ENCODE results near the gene RAB11FIP4.
"Not testable (repeated sequence)": the region's sequence is repeated elsewhere in the genome, so short reads cannot be mapped to it uniquely, and the experiment has no call there.

RAB11FIP4 gene

GRCh38 chr17:31431852-31432658, 40.6 kb downstream of the RAB11FIP4 start:
- DNase-seq (ENCODE audit: low spot score in 2 of 2) (no peak), ATAC-seq (no peak)
- Mint-ChIP-seq H3K36me3 (no peaks in the 10 kb centered on the region), H3K4me1 (peaks cover 18% of the 10 kb centered on the region), H3K9me3 (no peaks in the 10 kb centered on the region), H3K27ac (no peak overlapping the region), H3K4me3 (no peak overlapping the region)

GRCh38 chr17:31433091-31433790, 41.8 kb downstream of the RAB11FIP4 start:
- peak; percentile 83 for ATAC-seq

DNA sequence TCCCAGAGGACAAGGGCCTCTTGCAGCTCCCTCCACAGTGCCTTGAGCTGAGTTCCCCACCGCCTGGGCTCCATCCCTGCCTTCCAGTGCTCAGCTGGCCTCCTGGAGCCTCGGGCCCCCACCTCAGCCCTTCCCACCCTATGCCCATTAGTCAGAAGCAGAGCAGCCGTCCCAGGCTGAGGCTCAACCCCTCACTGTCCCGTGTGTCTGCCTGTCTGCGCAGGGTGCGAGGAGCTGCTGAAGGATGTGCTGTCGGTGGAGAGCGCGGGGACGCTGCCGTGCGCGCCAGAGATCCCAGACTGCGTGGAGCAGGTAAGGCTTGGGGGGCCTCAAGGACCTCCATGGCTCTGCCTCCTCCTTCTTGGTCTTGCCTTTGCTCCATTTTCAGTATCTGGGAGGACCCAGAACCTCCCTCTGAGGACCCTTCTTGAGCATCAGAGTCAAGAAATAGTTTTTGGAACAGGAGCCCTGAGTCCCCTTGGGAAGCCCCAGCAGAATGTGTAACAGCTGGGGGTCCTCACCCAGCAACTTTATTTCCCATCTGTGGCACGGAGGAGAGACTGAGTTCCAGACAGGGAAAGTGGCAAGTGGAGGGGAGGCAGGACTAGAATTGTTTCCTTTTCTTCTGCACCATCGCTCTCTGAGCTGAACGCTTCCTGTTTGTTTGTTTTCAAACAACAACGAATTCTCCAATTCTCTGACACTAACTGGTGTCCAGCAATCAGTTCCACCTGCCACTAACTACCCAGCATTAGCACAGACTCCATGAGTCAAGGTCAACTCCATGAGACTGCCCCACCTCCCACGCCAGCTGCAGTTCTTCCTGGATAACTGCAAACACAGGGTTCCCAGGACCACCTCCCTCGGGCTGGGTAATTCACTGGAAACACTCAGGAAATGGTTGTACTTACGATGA, 42.6 kb downstream of the RAB11FIP4 start:
- peaks cover 24% of the 10 kb centered on the region for H3K4me1 Mint-ChIP-seq
- H3K4me3 Mint-ChIP-seq = no peak overlapping the region
- H3K27ac Mint-ChIP-seq = peak overlapping the region; percentile 54
- DNase-seq (ENCODE audit: low spot score in 2 of 2) (no peak), ATAC-seq (no peak)
- H3K36me3 Mint-ChIP-seq = no peaks in the 10 kb centered on the region
- H3K9me3 Mint-ChIP-seq = no peaks in the 10 kb centered on the region

More at GRCh38 chr17:31433091-31433790, 41.8 kb downstream of the RAB11FIP4 start:
- no peak for DNase-seq (ENCODE audit: low spot score in 2 of 2)
- Mint-ChIP-seq H3K4me3 (no peak overlapping the region), H3K9me3 (no peaks in the 10 kb centered on the region), H3K36me3 (no peaks in the 10 kb centered on the region), H3K27ac (no peak overlapping the region), H3K4me1 (peaks cover 24% of the 10 kb centered on the region)

DNA sequence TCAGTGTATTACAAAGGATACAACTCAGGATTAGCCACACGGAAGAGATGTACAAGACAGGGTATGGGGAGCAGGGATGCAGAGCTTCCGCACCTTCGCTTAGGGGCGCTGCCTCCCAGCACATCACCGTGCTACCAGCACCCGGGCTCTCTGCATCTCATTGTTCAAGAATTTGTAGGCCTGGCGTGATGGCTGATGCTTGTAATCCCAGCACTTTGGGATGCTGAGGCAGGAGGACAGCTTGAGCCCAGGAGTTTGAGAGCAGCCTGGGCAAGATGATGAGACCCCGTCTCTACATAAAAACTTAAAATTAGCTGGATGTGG, 43.2 kb downstream of the RAB11FIP4 start:
- ATAC-seq = no peak
- Mint-ChIP-seq H3K4me1 (peaks cover 24% of the 10 kb centered on the region), H3K27ac (peak overlapping the region; percentile 54), H3K9me3 (no peaks in the 10 kb centered on the region), H3K36me3 (no peaks in the 10 kb centered on the region), H3K4me3 (no peak overlapping the region)
- DNase-seq (ENCODE audit: low spot score in 2 of 2) = no peak

DNA sequence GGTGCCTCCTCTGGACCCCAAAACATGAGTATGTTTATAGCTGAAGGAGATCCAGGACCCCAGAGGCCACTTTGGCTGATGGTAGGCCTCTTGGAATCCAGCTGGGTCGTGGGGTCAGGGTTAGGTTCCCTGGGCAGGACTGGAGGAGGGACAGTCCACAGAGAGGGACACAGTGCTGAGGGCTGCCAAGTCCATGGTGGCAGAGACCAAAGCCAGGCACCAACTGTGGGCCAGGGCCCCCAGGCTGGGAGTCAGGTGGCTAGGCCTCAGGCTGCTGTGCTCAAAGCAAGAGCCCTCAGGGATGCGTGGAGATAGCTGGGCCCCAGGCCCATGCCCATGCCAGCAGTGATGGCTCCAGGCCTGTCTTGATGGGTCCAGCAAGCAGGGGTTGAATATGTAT, 44.1 kb downstream of the RAB11FIP4 start:
- Mint-ChIP-seq H3K9me3 (no peaks in the 10 kb centered on the region), H3K4me1 (peaks cover 24% of the 10 kb centered on the region), H3K36me3 (no peaks in the 10 kb centered on the region), H3K27ac (peak overlapping the region; percentile 34), H3K4me3 (no peak overlapping the region)
- DNase-seq (ENCODE audit: low spot score in 2 of 2) (no peak), ATAC-seq (no peak)

DNA sequence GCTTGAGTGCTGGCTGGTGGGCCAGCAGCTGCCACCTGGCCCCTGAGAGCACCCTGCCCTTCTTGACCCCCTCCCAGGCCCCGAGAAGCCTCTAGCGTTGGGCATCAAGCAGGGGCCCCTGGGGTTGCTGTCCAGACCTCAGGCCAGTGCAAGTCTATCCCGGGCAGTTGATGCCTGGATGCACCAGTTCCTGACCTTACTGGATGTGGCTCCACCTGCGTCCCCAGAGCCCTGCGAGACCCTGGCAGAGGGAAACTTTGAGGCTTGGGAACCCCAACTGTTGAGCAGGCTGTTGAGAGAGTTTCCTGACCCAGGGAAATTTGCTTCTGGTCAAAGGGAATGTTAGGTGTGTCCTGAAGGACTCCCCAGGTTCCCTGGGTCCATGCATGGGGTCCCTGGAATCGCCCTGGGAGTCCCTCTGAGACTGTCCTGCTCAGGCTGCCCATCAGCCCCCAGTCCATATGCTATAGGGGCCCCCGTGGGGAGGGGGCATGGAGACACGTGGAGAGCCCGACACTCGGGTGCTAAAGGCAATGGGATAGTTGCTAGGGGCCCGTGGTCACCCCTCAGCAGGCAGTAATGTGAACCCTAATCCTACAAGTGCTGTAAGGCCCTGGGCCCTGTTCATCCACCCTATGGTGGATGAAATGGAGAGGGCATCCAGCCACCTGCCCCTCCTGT, 46.4 kb downstream of the RAB11FIP4 start:
- Mint-ChIP-seq H3K4me1 (peaks cover 23% of the 10 kb centered on the region), H3K36me3 (no peaks in the 10 kb centered on the region), H3K9me3 (no peaks in the 10 kb centered on the region), H3K27ac (peak overlapping the region; percentile 2), H3K4me3 (no peak overlapping the region)
- DNase-seq (ENCODE audit: low spot score in 2 of 2) (no peak), ATAC-seq (no peak)

- no peaks in the 10 kb centered on the region for H3K36me3 Mint-ChIP-seq
- H3K9me3 Mint-ChIP-seq = no peaks in the 10 kb centered on the region
- no peak overlapping the region for H3K27ac Mint-ChIP-seq
- no peak for ATAC-seq
- DNase-seq (ENCODE audit: low spot score in 2 of 2) = no peak
- H3K4me3 Mint-ChIP-seq = no peak overlapping the region
- H3K4me1 Mint-ChIP-seq = peaks cover 6% of the 10 kb centered on the region
Observed at GRCh38 chr17:31439716-31440115, 48.2 kb downstream of the RAB11FIP4 start.

GRCh38 chr17:31442276-31442675, 50.8 kb downstream of the RAB11FIP4 start:
- ATAC-seq = no peak
- H3K4me3 Mint-ChIP-seq = no peak overlapping the region
- H3K27ac Mint-ChIP-seq = no peak overlapping the region
- peaks cover 3% of the 10 kb centered on the region for H3K4me1 Mint-ChIP-seq
- no peak for DNase-seq (ENCODE audit: low spot score in 2 of 2)
- no peaks in the 10 kb centered on the region for H3K9me3 Mint-ChIP-seq
- H3K36me3 Mint-ChIP-seq = no peaks in the 10 kb centered on the region

GRCh38 chr17:31442856-31443255, 51.4 kb downstream of the RAB11FIP4 start:
- ATAC-seq; H3K27ac Mint-ChIP-seq; H3K9me3 Mint-ChIP-seq; H3K4me3 Mint-ChIP-seq; DNase-seq (ENCODE audit: low spot score in 2 of 2); H3K36me3 Mint-ChIP-seq; H3K4me1 Mint-ChIP-seq: not testable (repeated sequence)

- no peak overlapping the region for H3K4me3 Mint-ChIP-seq
- no peaks in the 10 kb centered on the region for H3K4me1 Mint-ChIP-seq
- H3K27ac Mint-ChIP-seq = peak overlapping the region; percentile 0
- no peaks in the 10 kb centered on the region for H3K9me3 Mint-ChIP-seq
- ATAC-seq = no peak
- H3K36me3 Mint-ChIP-seq = no peaks in the 10 kb centered on the region
- DNase-seq (ENCODE audit: low spot score in 2 of 2) = no peak
Observed at GRCh38 chr17:31443386-31443785, 51.9 kb downstream of the RAB11FIP4 start.

- peak; percentile 53 for ATAC-seq
- H3K4me1 Mint-ChIP-seq = no peaks in the 10 kb centered on the region
- H3K27ac Mint-ChIP-seq = peak overlapping the region; percentile 0
- H3K36me3 Mint-ChIP-seq = no peaks in the 10 kb centered on the region
- no peak for DNase-seq (ENCODE audit: low spot score in 2 of 2)
- no peak overlapping the region for H3K4me3 Mint-ChIP-seq
- H3K9me3 Mint-ChIP-seq = no peaks in the 10 kb centered on the region
Observed at GRCh38 chr17:31444026-31444425, 52.6 kb downstream of the RAB11FIP4 start.

DNA sequence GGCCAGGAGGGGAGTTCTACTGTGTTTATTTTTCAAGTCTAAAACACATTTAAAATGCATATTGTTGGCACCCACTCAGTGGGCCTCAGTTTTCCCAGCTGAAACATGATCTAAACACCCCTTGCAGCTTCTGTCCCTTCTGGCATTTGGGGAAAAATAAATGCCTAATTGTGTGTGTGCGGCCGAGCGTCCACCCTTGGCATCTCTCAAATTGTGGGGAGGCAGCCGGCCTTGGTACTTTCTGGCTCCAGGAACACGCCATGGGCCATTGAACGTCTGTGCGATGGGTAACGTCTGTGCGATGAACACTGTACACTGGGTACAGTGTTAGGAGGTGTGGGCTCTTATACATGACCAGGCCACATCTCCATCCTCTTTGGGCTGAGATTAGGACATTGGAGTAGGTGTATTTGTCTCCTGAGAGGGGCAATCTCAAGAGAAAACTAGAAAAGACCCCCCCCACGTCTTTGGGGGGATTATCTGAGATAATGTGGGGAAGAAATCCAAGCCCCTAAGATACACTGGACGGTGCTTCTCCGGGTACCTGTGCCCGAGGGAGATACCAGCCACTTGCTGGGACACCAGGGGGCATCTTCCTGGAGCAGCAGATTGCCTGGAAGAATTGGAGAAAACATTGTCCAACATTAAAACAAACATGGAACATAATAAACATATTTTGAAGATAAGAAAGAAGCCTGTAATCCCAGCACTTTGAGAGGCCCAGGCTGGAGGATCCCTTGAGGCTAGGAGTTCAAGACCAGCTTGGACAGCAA, 54.9 kb downstream of the RAB11FIP4 start:
- H3K36me3 Mint-ChIP-seq = no peaks in the 10 kb centered on the region
- no peak for DNase-seq (ENCODE audit: low spot score in 2 of 2)
- H3K4me1 Mint-ChIP-seq = no peaks in the 10 kb centered on the region
- ATAC-seq = no peak
- no peaks in the 10 kb centered on the region for H3K9me3 Mint-ChIP-seq
- H3K4me3 Mint-ChIP-seq = no peak overlapping the region
- H3K27ac Mint-ChIP-seq = no peak overlapping the region

DNA sequence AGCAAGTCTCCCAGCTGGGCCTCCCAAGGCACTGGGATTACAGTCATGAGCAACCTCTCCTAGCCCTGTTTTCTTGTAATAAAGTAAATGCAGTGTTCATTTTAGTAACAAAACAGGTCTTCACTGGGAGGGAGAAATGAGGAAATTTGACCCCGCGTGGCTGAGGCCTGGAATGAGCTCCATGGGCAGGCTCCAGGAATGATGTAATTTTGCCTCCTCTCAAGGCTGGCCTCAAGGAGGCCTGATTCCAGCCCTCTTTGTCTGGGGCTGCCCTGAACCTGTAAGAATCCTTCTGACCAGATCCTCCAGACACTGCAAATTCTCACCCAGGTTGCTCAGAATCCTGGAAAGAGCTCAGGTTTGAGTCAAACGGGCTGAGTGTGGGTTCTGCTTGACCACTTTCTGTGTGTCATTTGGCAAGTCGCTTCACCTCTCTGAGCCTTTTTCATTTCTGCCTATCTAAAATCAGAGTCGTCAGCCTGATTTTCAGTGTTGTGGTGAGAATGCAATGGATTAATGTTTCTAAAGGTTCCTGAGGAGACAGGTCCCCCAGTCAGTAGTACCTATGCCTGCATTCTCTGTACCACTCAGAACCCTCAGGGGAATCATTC, 57.1 kb downstream of the RAB11FIP4 start:
- Mint-ChIP-seq H3K9me3 (no peaks in the 10 kb centered on the region), H3K4me1 (no peaks in the 10 kb centered on the region), H3K4me3 (no peak overlapping the region), H3K27ac (peak overlapping the region; percentile 18), H3K36me3 (no peaks in the 10 kb centered on the region)
- DNase-seq (ENCODE audit: low spot score in 2 of 2) (no peak), ATAC-seq (peak; percentile 8)

DNA sequence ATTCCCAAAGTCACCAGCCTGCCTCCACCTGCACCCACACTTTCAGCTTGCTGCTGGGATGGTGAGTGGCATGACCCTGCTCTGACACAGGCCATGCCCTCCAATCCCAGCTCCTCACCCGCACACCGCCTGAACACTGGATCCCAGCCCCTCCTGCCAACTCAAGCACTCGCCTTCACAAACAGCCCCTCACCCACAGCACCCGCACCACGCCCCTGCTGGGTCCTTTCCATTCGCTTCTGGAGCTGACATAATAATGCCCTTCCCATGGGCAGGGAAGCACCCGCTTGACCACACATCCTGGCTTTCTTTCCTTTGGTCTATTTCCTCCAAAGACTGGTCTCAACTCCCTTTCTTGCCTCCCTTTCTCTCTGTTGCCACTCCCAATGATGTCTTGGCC, 57.6 kb downstream of the RAB11FIP4 start:
- no peaks in the 10 kb centered on the region for H3K9me3 Mint-ChIP-seq

More for the DNA sequence above, 57.6 kb downstream of the RAB11FIP4 start:
- ATAC-seq (no peak), DNase-seq (ENCODE audit: low spot score in 2 of 2) (no peak)
- Mint-ChIP-seq H3K4me1 (no peaks in the 10 kb centered on the region), H3K4me3 (no peak overlapping the region), H3K27ac (peak overlapping the region; percentile 18), H3K36me3 (no peaks in the 10 kb centered on the region)

Measured in stimulated activated effector memory CD8-positive, alpha-beta T cell treated with anti-CD3 and anti-CD28 coated beads, Interleukin-12 subunit alpha, Interleukin-12 subunit beta, amount 100 ng/mL, for 72 hours (primary cell).